ENCODE results near the gene MAGIX.

Gene MAGIX

DNA sequence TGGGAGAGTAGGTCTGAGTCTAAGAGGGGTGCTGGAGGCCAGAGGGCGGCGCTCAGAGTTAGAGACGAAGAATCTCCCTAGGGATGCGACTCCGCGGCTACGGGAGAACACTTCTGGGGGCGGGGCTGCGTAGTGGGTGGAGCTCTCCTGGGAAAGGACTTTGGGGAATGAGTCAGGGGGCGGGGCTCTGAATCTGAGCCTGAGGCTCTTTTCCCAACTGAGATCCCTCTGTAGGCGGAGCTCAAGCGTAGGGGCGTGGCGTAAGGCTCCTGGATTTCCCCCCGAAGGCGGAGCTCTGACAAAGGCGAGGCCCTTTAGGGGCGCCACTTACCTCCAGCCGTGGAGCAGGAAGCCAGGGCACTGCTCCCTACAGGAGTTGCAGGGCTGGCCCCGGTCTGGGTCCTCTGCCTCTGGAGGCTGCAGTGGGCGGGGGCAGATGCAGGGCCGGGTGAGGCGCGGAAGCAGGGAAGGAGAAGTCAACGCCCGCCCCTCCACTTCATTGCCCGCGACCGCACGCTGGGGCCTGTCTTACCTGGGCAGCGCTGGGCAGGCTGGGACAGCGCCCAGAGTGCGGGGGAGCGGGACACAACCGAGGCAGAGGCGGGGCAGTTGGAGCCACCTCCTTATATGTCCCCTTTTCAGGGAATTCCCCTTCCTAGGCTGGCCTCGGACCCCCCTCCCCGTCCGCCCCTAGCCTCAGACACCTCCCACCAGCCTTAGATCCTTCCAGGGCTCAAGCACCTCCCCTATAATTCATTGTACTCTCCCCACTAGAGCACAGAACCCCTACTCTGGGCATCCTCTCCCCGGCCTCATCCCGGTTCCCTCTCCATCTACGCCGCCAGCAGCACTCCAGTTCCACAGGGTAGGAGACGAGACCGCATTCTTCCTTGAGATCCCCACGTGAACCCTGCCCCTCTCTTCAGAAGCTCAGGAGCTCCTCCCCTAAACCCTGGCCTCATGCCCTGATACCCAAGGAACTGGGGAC lies 22.0 kb downstream of the MAGIX start:
- DNase-seq: peak; percentile 91

DNA sequence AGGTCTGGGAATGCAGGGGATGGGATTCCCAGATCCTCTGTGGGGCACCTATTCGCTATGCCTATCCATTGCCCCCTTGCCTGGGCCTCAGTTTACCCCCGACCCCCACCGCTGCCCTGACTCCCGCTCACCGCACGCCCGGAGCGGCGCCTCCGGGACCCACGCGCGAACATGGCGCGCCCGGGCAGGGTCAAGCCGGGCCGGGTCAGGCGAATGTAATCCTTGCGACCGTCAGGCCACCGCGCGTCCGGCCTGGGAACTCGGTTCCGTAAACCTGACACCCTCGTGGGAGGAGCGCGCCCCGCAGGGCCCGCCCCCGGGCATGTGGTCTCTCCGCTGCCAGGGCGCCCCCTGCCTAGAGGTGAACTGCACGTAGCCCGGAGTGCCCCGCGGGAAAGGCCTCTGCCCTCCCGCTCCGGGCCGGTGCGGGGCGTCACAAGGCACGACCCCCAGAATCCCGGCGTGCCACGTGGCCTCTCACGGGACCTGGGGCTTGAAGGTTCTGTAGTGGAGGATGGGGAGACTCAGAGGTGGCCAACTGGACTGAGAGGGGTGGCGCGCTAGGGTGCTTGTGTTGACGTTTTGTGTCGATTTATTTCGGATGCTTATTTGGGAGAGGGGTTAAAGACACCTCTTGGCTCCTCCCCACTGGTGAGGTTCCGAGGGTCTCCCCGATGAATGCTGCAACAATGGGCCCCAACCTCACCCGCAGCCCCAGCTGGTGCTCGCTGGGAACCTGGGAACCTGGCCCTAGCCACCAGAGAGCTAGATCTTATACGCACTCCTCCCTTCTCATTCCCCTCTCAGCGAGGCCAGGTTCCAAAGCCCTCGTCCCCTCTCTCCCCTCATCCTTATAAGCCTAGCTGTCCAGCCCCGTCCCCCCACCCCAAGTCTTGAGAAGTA lies 23.8 kb downstream of the MAGIX start, which contains the start of gene PRICKLE3:
TSS of gene PRICKLE3 (minus strand) at position 249 of the 903 bp plus-strand sequence. CDS start at position 173, 76 bp downstream.
- DNase-seq: peak; percentile 51

- DNase-seq: no peak
Measured at GRCh38 chrX:49187028-49187394, 24.5 kb downstream of the MAGIX start.

DNA sequence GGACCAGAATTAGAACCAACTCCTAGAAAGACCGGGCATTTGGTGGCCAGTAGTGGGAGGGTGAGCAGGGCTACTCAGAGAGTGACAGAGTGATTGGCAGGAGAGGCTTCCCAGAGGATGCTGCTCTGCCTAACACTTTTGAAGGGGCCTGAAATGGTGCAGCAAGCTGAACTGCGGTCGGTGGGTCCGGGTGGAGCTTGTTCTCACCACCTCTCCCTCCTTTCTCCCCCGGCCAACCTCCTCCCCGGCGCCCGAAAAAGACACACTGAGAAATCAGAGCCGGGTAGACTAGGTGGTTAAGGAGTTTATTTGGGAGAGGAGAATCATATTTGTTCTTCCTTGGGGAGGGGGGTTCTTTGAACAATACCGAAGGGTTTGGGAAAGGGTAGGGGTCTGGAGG lies 25.0 kb downstream of the MAGIX start:
- no peak for DNase-seq

DNA sequence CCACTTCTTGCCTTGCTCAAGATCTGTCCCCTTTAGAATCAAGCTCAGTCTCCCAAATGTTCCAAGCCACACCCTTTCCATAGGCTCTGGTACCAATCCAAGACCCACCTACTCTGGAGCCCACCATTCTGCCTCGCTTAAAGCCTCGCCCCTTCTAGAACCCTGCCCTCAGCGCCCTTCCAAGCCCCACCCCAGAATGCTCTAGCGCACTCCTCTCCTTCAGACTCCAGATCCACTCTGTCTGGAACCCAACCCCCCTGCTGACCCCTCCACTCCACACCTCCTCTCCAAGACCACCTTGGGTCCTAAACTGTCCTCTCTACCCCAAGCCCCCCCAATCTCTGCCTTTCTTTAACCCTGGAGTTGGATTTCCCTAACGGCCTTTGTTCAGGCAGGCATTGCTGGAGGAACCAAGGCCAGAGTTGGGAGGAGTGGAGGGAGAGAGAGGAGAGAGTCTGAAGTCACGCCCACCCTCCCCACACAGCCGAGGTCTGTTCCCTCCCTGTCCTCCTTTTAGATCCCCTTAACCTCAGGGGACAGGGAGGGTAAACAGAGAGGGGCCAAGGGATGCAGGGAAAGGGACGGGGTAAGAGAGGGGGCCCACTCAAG lies 26.0 kb downstream of the MAGIX start:
- DNase-seq: no peak

DNA sequence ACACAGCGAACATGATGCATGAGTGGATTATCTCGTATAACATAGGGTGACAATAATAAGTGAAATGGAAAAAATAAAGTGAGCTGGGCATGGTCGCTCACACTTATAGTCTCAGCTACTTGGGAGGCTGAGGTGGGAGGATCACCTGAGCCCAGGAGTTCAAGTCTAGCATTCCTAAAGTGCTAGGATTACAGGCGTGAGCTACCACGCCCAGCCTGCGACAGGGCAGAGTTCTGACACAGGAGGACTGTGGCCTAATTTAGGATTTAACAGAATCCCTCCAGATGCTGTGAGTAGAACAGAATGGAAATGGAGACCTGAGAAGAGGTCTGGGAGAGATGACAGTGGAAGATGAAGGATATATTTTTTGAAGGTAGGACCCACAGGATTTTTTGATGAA lies 27.0 kb downstream of the MAGIX start:
- no peak for DNase-seq

- DNase-seq: peak; percentile 95
Measured at GRCh38 chrX:49190821-49191573, 28.4 kb downstream of the MAGIX start.

DNA sequence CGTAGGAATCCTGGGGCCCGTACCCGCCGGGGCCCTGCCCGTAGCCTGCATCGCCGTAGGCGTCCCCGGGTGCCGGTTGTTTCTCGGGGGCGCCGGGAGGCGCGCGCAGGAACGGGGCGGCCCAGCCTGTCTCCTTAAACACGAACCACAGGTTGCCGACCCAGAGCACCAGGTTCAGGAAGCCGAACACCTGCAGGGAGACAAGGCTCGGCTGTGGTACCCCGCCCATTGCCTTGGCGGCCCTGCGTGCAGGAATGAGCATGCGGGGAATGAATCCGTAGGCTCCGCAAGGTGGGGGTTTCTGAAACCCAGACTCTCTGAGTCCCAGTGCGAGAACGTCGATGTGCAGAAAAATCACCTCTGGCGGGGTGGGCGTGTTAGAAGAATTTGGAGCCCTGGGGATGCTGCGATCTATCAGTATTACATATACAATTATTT lies 29.0 kb downstream of the MAGIX start:
- DNase-seq: no peak

- DNase-seq: no peak
Measured at GRCh38 chrX:49192722-49193328, 30.3 kb downstream of the MAGIX start.

- DNase-seq: no peak
Measured at GRCh38 chrX:49193542-49193964, 31.0 kb downstream of the MAGIX start.

DNA sequence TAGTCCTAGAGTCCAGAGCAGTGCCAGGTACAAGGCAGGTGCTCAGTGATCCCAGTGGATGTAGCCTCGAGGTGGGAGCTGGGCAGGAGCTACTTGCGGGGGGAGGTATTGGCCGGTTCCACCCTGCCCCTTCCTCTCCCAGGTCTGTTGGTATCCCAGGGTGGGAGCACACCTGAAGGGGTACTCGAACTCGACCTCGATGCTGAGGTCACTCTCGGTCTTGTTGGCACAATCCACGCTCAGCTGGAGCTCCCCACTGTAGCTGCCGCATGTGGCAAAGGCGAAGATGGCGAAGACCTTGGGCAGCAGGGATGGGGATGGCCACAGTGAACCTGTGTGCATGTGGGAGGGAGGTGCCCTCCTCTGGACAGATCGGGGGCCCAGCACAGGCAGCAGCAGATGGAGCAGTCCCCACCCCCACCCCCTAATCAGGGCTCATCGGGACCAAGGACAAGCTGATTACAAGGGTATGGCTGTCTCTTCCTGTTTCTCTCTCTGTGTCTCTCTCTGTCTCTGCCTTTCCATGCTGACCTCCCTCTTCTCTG lies 35.1 kb downstream of the MAGIX start:
- no peak for DNase-seq

- DNase-seq: no peak
Measured at GRCh38 chrX:49198540-49199314, 36.2 kb downstream of the MAGIX start.

DNA sequence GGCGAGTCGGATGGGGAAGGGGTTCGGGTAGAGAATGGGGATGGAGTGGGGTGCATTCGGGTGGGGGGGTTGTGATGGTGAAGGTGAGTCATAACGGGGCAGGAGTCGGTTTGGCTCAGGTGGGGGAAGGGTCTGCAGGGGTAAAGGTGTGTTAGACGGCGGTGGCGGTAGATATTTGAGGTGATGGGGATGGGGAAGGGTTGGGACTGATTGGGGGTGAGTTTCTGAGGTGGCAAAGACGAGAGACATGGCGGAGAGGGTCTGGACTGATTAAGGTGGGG lies 36.7 kb downstream of the MAGIX start:
- no peak for DNase-seq

DNA sequence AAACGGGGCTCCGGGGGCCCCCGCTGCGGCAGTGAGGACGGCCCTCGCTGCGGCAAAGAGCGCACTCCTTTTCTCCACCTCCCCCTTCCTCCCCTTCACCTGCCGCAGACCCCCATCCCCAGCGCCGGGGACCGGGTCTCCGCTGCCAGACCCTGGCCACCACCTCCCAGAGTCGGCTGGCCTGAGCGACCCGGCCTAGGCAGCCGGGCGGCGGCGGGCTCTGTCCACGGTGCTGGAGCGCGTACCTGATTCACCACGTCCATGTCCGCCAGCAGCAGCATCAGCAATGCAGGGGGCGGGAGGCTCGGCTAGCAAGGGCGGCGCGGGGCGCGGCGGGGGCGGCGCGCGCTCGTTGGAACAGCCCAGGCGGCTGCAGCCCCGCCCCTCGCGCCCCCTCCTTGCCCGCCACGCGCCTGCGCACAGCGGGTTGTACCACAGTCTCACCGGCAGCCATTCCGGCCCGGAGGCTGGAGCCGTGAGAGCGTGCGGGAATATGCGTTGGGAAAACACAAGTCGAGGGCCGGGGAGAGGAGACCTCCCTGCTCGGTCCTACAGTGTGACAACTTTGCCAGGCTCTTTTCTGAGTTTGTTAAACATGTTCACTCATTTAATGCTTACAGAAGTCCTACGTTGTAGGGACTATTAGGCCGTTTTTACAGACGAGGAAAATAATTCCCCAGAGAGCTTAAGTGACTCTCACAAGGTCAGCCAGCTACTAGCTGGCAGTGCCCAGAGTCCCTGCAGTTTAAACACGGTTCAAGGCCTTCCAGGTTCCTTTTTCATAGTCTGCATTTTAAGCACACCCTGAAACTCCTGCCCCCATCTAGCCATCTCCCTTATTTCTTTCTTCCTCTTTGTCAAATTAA lies 37.6 kb downstream of the MAGIX start, which contains the start of gene SYP:
TSS of gene SYP (minus strand) at position 288 of the 866 bp plus-strand sequence. CDS start at position 281, 7 bp downstream.
- peak; percentile 90 for DNase-seq

DNA sequence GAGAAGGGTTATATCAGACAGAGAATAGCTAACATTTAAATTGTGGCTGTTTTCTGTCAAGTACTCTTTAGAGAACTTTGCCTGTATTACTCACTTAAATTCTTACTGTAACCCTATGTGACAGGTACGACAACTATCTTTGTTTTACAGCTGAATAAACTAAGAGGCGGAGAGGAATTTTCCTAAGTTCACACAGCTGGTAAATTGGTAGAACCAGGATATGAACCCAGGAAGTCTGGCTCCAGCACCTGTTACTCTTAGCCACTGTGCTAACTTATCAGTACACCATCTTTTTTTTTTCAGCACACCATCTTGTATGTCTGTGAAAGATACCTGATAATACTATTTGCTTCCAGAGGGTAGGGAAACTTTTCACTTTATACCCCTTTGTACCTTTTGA lies 39.5 kb downstream of the MAGIX start:
- DNase-seq: no peak

DNA sequence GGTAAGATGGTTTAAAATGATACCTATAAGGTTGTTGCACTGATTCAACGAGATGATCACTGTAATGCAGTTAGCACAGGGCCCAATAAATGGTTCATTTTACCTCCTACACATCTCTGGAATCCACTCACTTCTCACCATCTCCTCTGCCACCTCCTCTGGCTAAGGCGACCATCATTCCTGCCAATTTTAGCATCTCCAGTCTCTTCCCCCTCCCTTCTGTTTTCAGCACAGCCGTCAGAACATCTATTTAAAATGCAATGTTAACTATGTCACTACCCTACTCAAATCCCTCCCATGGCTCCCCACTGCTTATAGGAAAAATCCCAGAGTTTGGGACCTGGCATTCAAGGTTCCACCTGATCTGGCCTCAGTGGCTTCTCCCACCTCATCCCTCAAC lies 41.0 kb downstream of the MAGIX start:
- no peak for DNase-seq

GRCh38 chrX:49204017-49204416 lies 41.5 kb downstream of the MAGIX start:
- no peak for DNase-seq

- DNase-seq: no peak
Measured at GRCh38 chrX:49204709-49205108, 42.2 kb downstream of the MAGIX start.

DNA sequence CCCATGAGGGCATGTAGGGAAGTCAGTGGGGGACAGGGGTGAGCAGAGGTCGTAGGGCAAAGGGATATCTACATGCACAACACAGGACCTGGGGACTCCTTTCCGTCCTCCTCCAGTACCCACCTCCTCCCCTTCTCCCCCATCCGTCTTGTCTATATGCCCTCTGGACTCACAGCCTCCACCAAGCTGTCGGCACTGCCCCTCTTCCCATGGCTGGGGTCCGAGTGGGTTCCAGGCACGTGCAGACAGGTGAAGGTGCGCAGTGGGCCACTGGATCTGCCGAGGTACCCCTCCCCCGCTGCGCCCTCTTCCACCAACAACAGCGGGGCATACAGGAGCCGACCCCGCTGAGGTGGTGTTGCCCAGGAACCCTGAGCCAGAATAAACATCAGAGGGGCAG lies 42.9 kb downstream of the MAGIX start:
- DNase-seq: no peak

- no peak for DNase-seq
Measured at GRCh38 chrX:49206543-49206942, 44.0 kb downstream of the MAGIX start.
